ENCODE results near the gene C10orf105.

C10orf105 gene

GRCh38 chr10:71737001-71737833, 17.6 kb upstream of the C10orf105 start:
- DNase-seq, result no peak

GRCh38 chr10:71736570-71736952, 17.0 kb upstream of the C10orf105 start:
- no peak for DNase-seq

GRCh38 chr10:71735709-71736569, 16.4 kb upstream of the C10orf105 start:
- DNase-seq, result no peak

- no peak for DNase-seq
Measured at GRCh38 chr10:71734797-71735196, 15.2 kb upstream of the C10orf105 start.

GRCh38 chr10:71731791-71732190, 12.2 kb upstream of the C10orf105 start:
- no peak for DNase-seq

GRCh38 chr10:71729161-71729636, 9.6 kb upstream of the C10orf105 start:
- DNase-seq, result no peak

- peak; percentile 59 for DNase-seq
Measured at GRCh38 chr10:71727738-71728737, 8.5 kb upstream of the C10orf105 start.

- no peak for DNase-seq
Measured at GRCh38 chr10:71727105-71727737, 7.6 kb upstream of the C10orf105 start.

- DNase-seq, result no peak
Measured at GRCh38 chr10:71726580-71727104, 7.1 kb upstream of the C10orf105 start.

GRCh38 chr10:71725998-71726579, 6.5 kb upstream of the C10orf105 start:
- DNase-seq, result no peak

- DNase-seq, result no peak
Measured at GRCh38 chr10:71725249-71725648, 5.7 kb upstream of the C10orf105 start.

- DNase-seq, result no peak
Measured at GRCh38 chr10:71724539-71724938, 5.0 kb upstream of the C10orf105 start.

GRCh38 chr10:71723311-71723710, 3.7 kb upstream of the C10orf105 start:
- no peak for DNase-seq

GRCh38 chr10:71722849-71723248, 3.3 kb upstream of the C10orf105 start:
- DNase-seq, result no peak

GRCh38 chr10:71721313-71721712, 1.7 kb upstream of the C10orf105 start:
- no peak for DNase-seq

- no peak for DNase-seq
Measured at GRCh38 chr10:71720288-71720687, 710 bp upstream of the C10orf105 start.

- no peak for DNase-seq
Measured at GRCh38 chr10:71719042-71719441, 536 bp downstream of the C10orf105 start.

GRCh38 chr10:71718165-71718698, 1.3 kb downstream of the C10orf105 start:
- no peak for DNase-seq

- DNase-seq, result no peak
Measured at GRCh38 chr10:71717551-71717951, 2.0 kb downstream of the C10orf105 start.

GRCh38 chr10:71717056-71717455, 2.5 kb downstream of the C10orf105 start:
- no peak for DNase-seq

GRCh38 chr10:71716426-71716825, 3.2 kb downstream of the C10orf105 start:
- no peak for DNase-seq
